Cardiac septum (tissue), 1 donor: ENCODE measurements around the gene DRAXIN. TPM values are rescaled to one million over a fixed set of nuclear protein-coding genes. Genes with fewer than 3 reads are reported as not detected.

Experiments
- DNase-seq: peaks from one replicate; pipeline ENCODE4 v3.0.0-alpha.2; 2020; ENCODE audit warnings: low spot score
- intact Hi-C: fragments of 100-400 bp; cut with DNase I; formaldehyde crosslinking; loops from one replicate; pipeline ENCODE4 v1.14.0; 2022
- total RNA-seq: library from RNA; stranded (reverse); fragmentation: NEBNext Ultra II Directional; extraction: Animal tissue kit (Norgen Biotek cat#: 25700); gene quantifications from one replicate; pipeline ENCODE4 v1.2.1, GENCODE V29; 2021
- donor health status: DM: no; HTN: no; CAD: no.

The DRAXIN gene
- total RNA-seq, 1 donor from 2014 or later = 0.05 TPM

DNA sequence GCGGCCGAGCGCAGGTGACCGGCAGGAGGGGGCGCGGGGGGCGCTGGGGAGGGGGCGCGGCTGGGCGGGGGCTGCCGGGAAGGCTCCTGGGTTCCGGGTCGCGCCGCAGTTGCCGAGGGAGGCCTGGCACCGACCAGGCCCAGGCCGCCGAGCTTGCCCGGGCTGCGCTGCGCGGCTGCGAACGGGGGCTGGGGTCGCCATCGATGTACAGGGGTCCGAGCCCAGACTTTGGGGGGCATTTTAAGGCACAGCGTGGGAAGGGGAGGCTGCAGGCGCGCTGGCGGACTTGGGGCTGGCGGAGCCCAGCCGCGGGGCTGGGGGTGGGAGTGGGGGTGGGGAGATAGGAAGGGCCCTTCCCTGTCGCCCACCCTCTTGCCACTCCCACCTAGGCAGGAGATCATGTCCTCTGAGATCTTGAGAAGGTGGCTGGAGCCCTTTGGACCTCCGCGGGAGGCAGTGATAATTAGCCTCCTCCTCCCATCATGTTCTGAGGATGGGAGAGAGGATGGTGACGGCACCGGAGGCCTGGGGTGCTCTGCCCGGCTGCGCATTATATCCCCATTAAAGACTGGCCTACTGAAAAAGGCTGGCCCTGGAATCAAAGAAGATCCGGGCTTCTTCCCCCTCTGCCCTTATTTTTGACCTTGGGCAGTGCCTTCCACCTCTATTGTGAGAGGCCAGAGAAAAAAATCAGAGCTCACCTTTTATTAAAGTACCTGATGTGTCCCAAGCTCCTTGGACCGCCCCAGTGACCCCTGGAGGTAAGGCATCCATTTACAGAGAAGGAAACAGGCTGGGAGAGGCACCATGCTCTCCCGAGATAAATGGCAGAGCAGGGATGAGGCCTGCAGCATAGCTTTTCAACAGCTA is 36.3 kb upstream of the DRAXIN start:
- no peak for DNase-seq
- intact Hi-C loops = no loop called here

DNA sequence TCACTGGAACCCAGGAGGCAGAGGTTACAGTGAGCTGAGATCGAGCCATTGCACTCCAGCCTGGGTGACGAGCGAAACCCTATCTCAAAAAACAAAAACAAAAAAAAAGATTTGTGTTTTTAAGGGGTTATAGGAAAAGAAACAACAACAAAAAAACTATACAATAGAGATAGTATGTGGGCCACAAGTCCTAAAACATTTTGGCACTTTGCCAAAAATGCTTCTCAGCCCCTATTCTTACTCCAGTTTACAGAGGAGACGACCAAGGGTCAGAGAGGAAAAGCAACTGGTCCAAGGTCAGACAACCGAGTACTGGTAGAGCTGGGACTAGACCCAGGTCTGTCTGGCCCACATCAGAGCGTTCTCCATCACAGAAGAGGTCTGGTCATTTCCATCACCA is 33.9 kb upstream of the DRAXIN start:
- DNase-seq = no peak
- intact Hi-C loops = no loop called here

- DNase-seq = no peak
- intact Hi-C loops = no loop called here
Observed at GRCh38 chr1:11658542-11658941, 33.0 kb upstream of the DRAXIN start.

DNA sequence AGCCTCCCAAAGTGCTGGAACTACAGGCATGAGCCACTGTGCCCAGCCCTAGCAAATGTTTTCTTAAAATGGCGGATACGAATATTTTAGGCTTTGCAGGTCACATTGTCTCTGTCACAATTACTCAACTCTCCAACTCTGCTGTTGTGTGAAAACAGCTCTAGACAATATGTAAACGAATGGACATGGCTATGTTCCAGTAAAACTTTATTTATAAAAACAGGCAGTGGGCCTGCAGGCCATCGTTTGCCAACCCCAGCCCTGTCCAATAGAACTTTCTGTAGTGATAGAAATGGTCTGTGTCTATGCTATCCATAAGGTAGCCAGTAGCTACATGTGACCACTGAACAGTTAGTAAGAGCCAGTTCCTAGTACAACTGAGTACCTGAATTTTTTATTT is 31.8 kb upstream of the DRAXIN start:
- intact Hi-C loops = no loop called here
- DNase-seq = no peak

DNA sequence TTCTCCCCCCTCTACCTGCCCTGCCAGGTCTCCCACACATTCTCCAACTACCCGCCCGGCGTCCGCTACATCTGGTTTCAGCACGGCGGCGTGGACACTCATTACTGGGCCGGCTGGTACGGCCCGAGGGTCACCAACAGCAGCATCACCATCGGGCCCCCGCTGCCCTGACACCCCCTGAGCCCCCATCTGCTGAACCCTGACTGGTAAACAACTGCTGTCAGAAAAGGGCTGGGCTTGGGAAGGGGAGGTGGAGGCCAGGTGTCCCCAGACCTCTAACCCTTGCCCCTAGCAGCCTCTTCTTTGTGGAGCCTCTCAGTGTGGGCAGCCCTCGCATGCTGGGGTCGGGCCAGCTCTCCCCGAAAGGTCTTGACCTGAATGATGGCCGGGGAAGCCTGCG is 30.4 kb upstream of the DRAXIN start:
- no peak for DNase-seq
- intact Hi-C loops = no loop called here

DNA sequence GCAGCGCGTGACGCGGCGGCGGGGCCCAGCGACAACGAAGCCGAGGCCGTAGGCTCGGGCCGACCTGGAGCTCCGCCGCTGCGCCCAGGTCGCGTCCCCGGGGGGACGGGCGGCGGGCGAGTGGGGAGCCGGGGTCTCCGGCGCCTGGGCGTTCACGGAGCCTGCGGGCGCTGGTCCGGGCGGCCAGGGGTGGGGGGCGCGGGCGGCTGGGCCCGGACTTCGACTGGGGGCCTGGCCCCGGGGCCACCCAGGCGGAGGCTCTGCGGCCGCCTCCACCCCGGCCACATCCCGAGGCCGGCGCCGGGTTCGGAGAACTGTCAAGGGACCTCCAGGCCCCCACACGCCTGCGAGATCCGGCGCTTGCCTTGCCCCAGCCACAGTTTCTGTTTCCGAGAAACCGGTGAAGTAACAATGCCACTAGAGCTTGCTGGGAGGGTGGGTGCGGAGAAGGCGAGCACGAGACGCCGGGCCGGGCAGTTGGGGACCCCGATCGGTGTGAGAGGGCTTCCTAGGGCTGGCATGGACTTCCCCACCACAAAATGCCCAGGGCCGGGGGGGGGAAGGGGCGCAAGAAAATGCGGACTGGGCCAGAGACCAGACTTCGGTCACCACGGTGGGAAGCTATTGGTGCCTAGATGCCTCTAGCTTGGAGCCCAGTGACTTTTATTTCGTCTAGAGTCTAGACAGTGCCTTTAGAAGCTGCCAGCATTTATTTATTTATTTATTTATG is 27.0 kb upstream of the DRAXIN start:
- intact Hi-C loops = no loop called here
- no peak for DNase-seq

- intact Hi-C loops = no loop called here
- DNase-seq = no peak
Observed at GRCh38 chr1:11668516-11668915, 23.0 kb upstream of the DRAXIN start.

GRCh38 chr1:11670747-11671146 is 20.8 kb upstream of the DRAXIN start:
- DNase-seq = no peak
- intact Hi-C loops = no loop called here

DNA sequence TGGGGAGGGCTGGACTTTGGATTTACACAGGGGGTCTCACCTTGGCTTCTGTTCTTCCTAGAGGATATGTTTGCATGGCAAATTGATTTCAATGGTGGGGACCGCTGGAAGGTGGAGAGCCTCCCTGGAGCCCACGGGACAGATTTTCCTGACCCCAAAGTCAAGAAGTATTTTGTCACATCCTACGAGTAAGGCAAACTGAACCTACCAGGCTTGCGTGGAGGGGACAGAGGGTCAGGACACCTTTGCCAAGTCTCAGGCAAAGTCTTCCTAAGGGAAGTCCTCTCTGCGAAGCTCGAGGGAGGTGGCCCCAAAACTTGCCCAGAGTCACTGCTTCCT is 20.3 kb upstream of the DRAXIN start:
- no peak for DNase-seq
- intact Hi-C loops = no loop called here

GRCh38 chr1:11671544-11672286 is 19.8 kb upstream of the DRAXIN start:
- intact Hi-C loops = no loop called here
- no peak for DNase-seq

DNA sequence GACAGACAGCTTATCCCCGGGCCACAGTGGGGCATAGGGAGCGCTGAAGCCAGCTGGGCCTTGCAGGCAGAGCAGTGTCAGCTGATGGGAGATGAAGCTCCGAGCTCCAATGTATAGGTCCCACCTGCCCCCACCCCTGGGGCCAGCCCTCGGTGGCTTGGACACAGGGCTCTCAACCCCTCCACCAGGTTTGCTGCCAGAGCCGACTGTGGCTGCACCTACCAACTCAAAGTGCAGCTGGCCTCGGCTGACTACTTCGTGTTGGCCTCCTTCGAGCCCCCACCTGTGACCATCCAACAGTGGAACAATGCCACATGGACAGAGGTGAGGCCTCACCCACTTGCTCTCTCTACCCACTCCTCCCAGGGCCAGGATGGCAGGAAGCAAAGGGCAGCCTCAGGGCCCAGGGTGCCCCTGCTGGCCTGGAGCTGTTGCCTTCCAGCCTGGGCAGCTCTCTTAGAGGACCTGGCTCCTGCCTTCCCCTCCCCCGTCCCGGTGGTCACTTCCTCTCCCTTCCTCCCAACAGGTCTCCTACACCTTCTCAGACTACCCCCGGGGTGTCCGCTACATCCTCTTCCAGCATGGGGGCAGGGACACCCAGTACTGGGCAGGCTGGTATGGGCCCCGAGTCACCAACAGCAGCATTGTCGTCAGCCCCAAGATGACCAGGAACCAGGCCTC is 18.3 kb upstream of the DRAXIN start:
- intact Hi-C loops = no loop called here
- no peak for DNase-seq

- no peak for DNase-seq
- intact Hi-C loops = no loop called here
Observed at GRCh38 chr1:11674488-11674887, 17.0 kb upstream of the DRAXIN start.

DNA sequence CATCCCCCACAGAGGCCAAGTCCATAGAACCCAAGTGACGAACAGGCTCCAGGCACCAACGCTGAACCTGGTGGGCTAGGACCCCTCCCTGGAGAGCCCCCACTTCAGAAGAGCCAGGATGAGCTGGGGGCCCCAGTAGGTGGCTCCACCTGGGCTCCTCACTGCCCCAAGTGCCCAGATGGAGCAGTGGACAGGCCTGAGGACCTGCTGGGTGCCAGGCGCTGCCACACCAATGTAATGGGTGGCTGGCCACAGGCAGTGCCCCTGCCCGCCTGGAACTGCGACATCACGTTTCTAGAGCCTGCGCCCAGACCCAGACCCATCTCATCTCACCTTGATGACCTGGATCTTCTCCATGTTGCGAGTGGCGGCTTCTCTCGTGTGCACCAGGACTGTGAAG is 16.2 kb upstream of the DRAXIN start:
- no peak for DNase-seq
- intact Hi-C loops = no loop called here

GRCh38 chr1:11676386-11677103 is 15.0 kb upstream of the DRAXIN start:
- intact Hi-C loops = no loop called here
- DNase-seq = no peak

DNA sequence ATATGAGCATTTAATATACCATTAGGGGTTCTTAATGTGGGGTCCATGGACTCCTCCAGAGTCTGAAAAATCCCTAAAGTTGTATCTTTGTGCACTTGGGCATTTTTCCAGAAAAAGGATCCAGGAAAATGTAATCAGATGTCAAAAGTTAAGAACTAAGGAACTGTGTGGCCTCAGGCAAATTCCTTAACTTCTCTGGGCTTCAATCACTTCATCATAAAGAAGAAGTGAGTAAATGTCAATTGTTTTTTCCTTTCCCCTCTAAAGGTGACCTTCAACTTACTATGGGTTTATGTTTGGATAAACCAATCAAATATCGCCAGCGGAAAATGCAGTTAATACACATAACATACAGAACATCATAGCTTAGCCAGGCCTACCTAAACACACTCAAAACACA is 13.1 kb upstream of the DRAXIN start:
- intact Hi-C loops = no loop called here
- DNase-seq = no peak

- no peak for DNase-seq
- intact Hi-C loops = loop anchor here (5.0 kb wide), 1 partner anchor 37 kb away; no protein-coding TSS in a partner anchor
Observed at GRCh38 chr1:11680270-11681070, 11.0 kb upstream of the DRAXIN start.

- intact Hi-C loops = loop anchor here (5.0 kb wide), 1 partner anchor 36 kb away; no protein-coding TSS in a partner anchor
- peak; percentile 95 for DNase-seq
Observed at GRCh38 chr1:11681071-11681771, 10.3 kb upstream of the DRAXIN start, which contains the start of gene MAD2L2. MAD2L2 (minus strand) TSS chr1:11681148; CDS start chr1:11680601, 547 bp downstream.
